Breast epithelium (tissue), 4 donors: ENCODE measurements around the gene ARR3. TPM values are rescaled to one million over a fixed set of nuclear protein-coding genes. Genes with fewer than 3 reads are reported as not detected.
A peak's percentile ranks its signal among the peaks of the same experiment; 100 is the strongest.

Source experiments
- DNase-seq, 2 donors: peaks; one replicate each; pipeline ENCODE4 v3.0.0-alpha.2; 2019; ENCODE audit warnings: low spot score in 2 of 2
- H3K27ac ChIP-seq, 2 donors: fragments of 200-600 bp; sonication (generic) in 1 of 2; one replicate each; pipeline ENCODE4 v1.5.1; 2016 to 2019; ENCODE audit warnings: mild to moderate bottlenecking in 1 of 2
- H3K27me3 ChIP-seq, 2 donors: fragments of 200-600 bp; sonication (generic) in 1 of 2; one replicate each; pipeline versions ENCODE4 v1.5.1 to v1.6.0; 2017 to 2019; ENCODE audit warnings: control low read depth in 1 of 2, mild to moderate bottlenecking in 1 of 2
- H3K36me3 ChIP-seq: fragments of 200-600 bp; one replicate; pipeline ENCODE4 v1.5.1; 2019
- H3K4me1 ChIP-seq, 2 donors: fragments of 200-600 bp; sonication (generic); one replicate each; pipeline ENCODE4 v1.5.1; 2016 to 2019; ENCODE audit warnings: control low read depth in 1 of 2
- H3K4me3 ChIP-seq, 3 donors: fragments of 200-600 bp; sonication (generic); 1 replicate in 2 of 3; 2 replicates in 1 of 3; pipeline ENCODE4 v1.5.1; 2016 to 2019; ENCODE audit warnings: mild to moderate bottlenecking in 3 of 3, moderate library complexity in 2 of 3
- H3K9me3 ChIP-seq, 2 donors: fragments of 200-600 bp; sonication (generic) in 1 of 2; one replicate each; pipeline ENCODE4 v1.5.1; 2016 to 2019; ENCODE audit warnings: control low read depth in 1 of 2
- CTCF ChIP-seq, 3 donors: fragments of 450-650 bp; IDR thresholded peaks; one replicate each; pipeline ENCODE4 v1.5.1; 2016 to 2017; ENCODE audit warnings: antibody characterized with exemption in 3 of 3, mild to moderate bottlenecking in 3 of 3, moderate library complexity in 3 of 3
- POLR2A ChIP-seq: fragments of 450-650 bp; IDR thresholded peaks from one replicate; pipeline ENCODE4 v1.6.1; 2016; ENCODE audit warnings: antibody characterized with exemption, mild to moderate bottlenecking, moderate library complexity
- POLR2AphosphoS5 ChIP-seq, 3 donors: sonication (generic); formaldehyde crosslinking; IDR thresholded peaks; one replicate each; pipeline ENCODE4 v1.6.1; 2017; ENCODE audit warnings: antibody characterized with exemption in 3 of 3
- intact Hi-C: fragments of 100-400 bp; cut with DNase I; formaldehyde crosslinking; loops from one replicate; pipeline ENCODE4 v1.15.1; 2023; ENCODE audit warnings: low total_unique reads
- total RNA-seq, 3 donors: library from RNA; depleted of rRNA; stranded (reverse); fragments of >200 nt; gene quantifications; one replicate each; pipeline ENCODE4 v1.1.0, GENCODE V29; 2016

The ARR3 gene
- not detected for total RNA-seq

GRCh38 chrX:70268034-70268433, at the start of gene ARR3:
TSS of gene ARR3 (plus strand) at chrX:70268334. CDS start at chrX:70269386, 1,052 bp downstream.
- TF ChIP-seq CTCF (IDR thresholded peaks at IDR 0.05): no peak
- TF ChIP-seq POLR2AphosphoS5 (IDR thresholded peaks at IDR 0.05): no peak
- TF ChIP-seq POLR2A: no peak

GRCh38 chrX:70219938-70220764, 48.0 kb upstream of the ARR3 start:
- no peak overlapping the region for H3K27ac ChIP-seq
- peak in 1 of 2 donors; percentile 52 for DNase-seq

More at GRCh38 chrX:70268034-70268433, at the start of gene ARR3:
- Histone ChIP-seq H3K27ac (no peak within 1 kb of the TSS), H3K36me3 (no peaks in the 10 kb centered on the region), H3K27me3 (peaks cover 0 to 42% of the 10 kb centered on the region in 2 donors), H3K4me3 (no peak within 1 kb of the TSS), H3K4me1 (no peaks in the 10 kb centered on the region), H3K9me3 (peaks cover 0 to 6% of the 10 kb centered on the region in 2 donors)
- intact Hi-C loops: no loop called here
- no peak for DNase-seq

GRCh38 chrX:70226048-70226447, 42.1 kb upstream of the ARR3 start:
- H3K9me3 ChIP-seq: no peaks in the 10 kb centered on the region
- H3K27ac ChIP-seq: no peak overlapping the region
- peaks cover 0 to 22% of the 10 kb centered on the region in 2 donors for H3K27me3 ChIP-seq
- TF ChIP-seq POLR2AphosphoS5 (IDR thresholded peaks at IDR 0.05) (no peak), CTCF (IDR thresholded peaks at IDR 0.05) (no peak), POLR2A (no peak)
- H3K4me3 ChIP-seq: no peak overlapping the region
- no peak for DNase-seq
- H3K36me3 ChIP-seq: no peaks in the 10 kb centered on the region
- intact Hi-C loops: no loop called here
- H3K4me1 ChIP-seq: no peaks in the 10 kb centered on the region

More at GRCh38 chrX:70219938-70220764, 48.0 kb upstream of the ARR3 start:
- Histone ChIP-seq H3K27me3 (peaks cover 0 to 39% of the 10 kb centered on the region in 2 donors), H3K4me1 (no peaks in the 10 kb centered on the region), H3K9me3 (no peaks in the 10 kb centered on the region), H3K36me3 (no peaks in the 10 kb centered on the region), H3K4me3 (no peak overlapping the region)
- intact Hi-C loops: no loop called here
- TF ChIP-seq POLR2A (no peak), CTCF (IDR thresholded peaks at IDR 0.05) (no peak), POLR2AphosphoS5 (IDR thresholded peaks at IDR 0.05) (no peak)

GRCh38 chrX:70226687-70227086, 41.4 kb upstream of the ARR3 start:
- intact Hi-C loops: no loop called here
- Histone ChIP-seq H3K9me3 (no peaks in the 10 kb centered on the region), H3K36me3 (no peaks in the 10 kb centered on the region), H3K27ac (no peak overlapping the region), H3K4me3 (no peak overlapping the region), H3K27me3 (peaks cover 0 to 22% of the 10 kb centered on the region in 2 donors), H3K4me1 (no peaks in the 10 kb centered on the region)
- TF ChIP-seq POLR2AphosphoS5 (IDR thresholded peaks at IDR 0.05) (no peak), POLR2A (no peak), CTCF (IDR thresholded peaks at IDR 0.05) (no peak)
- no peak for DNase-seq

- Histone ChIP-seq H3K4me1 (no peaks in the 10 kb centered on the region), H3K9me3 (no peaks in the 10 kb centered on the region), H3K27ac (no peak overlapping the region), H3K4me3 (no peak overlapping the region), H3K36me3 (no peaks in the 10 kb centered on the region), H3K27me3 (peaks cover 0 to 25% of the 10 kb centered on the region in 2 donors)
- intact Hi-C loops: no loop called here
- no peak for DNase-seq
- TF ChIP-seq POLR2AphosphoS5 (IDR thresholded peaks at IDR 0.05): no peak
- no peak for TF ChIP-seq POLR2A
- no peak for TF ChIP-seq CTCF (IDR thresholded peaks at IDR 0.05)
These were observed 36.5 kb upstream of the ARR3 start for GRCh38 chrX:70231666-70232065.
